ENCODE measurements around the gene ZNF468.
"Not testable (repeated sequence)": the region's sequence is repeated elsewhere in the genome, so short reads cannot be mapped to it uniquely, and the experiment has no call there.

GRCh38 chr19:52856540-52857377 lies 660 bp downstream of the ZNF468 start:
- TF ChIP-seq EZH2 (IDR thresholded peaks at IDR 0.05; ENCODE audit: borderline replicate concordance, control insufficient read depth, low read depth, low read length); BHLHE40 (IDR thresholded peaks at IDR 0.05; ENCODE audit: borderline replicate concordance in 1 of 2, low read depth in 2 of 2, low read length in 1 of 2): not testable (repeated sequence)
